Measurements from ENCODE around the gene MAGI3.
"Not testable (repeated sequence)": the region's sequence is repeated elsewhere in the genome, so short reads cannot be mapped to it uniquely, and the experiment has no call there.

Gene MAGI3

DNA sequence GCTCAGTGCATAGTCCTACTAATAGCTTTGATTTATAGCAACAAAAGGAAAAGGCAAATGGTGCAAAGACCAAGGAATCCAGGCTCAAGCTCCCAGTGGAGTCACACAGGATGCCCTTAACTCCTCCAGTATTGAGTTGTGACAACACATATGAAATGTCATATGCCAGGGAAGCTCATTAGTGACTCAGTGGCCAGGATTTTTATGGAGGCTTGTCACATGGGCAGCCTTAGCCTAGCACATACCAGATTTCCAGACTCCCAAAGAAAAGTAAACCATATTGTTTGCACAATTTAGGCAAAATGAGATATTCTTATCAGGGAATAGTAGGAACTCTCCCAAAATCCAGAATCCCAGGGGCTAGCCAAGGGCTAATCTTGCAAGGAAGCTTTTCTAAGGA, 129.2 kb downstream of the MAGI3 start:
- DNase-seq = no peak

GRCh38 chr1:113530021-113530420, 139.7 kb downstream of the MAGI3 start:
- no peak for DNase-seq

DNA sequence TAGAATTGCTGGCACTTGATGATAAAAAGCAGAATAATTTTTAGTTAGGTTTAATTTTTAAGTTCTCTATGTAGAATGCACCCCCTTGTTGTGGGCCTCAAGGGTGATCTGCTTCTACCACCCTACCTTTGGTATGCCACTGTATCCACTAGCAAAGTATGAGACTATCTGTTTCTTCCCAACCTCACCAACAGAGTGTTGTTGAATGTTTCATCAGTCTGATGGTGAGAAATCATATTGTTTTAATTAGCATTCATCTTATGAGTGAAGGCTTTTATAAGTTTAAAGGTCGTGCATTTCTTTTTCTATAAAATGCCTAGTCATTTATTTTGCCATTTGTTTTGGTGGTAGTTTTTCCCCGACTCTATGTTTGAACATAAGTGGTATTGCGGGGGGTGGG, 141.0 kb downstream of the MAGI3 start:
- DNase-seq = no peak

DNA sequence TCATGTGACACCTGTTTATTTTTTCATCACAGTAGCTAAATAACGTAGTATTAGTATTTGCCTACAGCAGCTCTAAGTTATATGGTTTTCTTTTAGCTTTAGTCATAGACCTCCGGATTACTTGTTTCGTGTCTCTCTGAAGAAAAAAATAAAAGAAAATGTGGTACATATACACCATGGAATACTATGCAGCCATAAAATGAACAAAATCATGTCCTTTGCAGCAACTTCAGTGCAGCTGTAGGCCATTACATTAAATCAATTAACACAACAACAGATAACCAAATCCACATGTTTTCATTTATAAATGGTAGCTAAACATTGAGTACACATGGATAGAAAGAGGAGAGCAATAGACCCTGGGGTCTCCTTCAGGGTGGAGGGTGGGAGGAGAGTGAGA, 142.7 kb downstream of the MAGI3 start:
- no peak for DNase-seq

- DNase-seq = no peak
Observed at GRCh38 chr1:113534130-113534817, 144.0 kb downstream of the MAGI3 start.

GRCh38 chr1:113534875-113535274, 144.6 kb downstream of the MAGI3 start:
- no peak for DNase-seq

DNA sequence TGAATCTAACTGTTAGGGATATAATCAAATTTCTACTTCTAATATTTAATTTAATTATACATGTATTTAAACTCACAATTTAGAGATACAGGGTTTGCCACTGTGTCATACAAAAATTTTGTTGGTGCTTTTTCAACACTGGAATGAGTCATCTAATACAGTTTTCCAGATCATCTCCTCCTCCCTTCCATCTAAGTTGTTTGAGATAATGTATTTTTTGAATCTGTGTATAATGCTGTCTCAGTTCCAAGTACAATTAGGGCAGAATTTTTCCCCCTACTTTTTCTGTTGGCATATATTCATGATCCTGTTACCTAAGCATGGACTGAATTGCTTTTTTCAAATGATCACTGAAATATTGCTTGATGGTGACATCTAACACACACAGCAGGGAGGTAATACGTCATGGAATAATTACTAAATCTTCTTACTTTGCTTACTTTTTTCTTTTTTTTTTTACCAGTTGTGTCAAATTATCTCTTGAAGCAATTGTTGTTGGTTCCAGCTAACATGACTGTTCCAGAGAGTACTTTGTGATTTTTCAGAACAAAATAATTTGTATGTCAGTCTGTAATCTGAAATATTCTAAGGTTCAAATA, 146.0 kb downstream of the MAGI3 start:
- no peak for DNase-seq

DNA sequence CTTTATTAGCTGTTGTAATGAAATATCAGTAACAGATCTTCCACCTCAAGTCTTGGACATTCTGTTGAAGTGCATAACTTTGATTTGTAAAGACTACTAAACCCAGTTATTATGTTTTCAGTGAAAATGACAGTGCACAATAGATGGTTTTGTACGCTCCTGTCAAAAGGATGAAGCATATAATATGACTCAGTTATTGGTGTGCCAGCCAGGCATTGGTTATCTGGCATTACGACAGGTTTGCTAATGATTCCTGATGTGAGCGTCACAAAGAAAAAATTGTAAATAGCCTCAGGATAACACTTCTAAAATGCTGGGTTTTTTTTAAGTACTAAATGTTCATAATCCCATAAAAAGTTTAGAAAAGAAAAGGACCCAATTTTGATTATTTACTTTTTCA, 147.9 kb downstream of the MAGI3 start:
- DNase-seq = no peak

DNA sequence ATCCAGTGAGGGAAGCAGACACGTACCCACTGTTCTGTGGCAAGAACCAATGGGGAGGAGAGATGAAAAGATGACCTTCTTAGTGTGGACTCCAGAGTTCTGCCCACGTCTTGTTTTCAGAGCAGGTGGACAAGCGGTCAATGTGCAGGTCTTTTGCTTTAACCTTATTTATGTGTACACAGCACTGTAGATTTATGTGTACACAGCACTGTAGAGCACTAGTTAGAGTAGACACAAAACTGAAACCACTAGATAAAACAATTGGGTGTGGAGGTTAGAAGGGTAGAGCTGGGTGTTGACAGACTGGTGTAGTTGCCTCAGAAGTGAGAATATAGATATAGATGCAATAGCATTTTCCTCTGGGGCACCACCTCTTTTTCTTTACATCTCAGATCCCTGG, 150.0 kb downstream of the MAGI3 start:
- no peak for DNase-seq

DNA sequence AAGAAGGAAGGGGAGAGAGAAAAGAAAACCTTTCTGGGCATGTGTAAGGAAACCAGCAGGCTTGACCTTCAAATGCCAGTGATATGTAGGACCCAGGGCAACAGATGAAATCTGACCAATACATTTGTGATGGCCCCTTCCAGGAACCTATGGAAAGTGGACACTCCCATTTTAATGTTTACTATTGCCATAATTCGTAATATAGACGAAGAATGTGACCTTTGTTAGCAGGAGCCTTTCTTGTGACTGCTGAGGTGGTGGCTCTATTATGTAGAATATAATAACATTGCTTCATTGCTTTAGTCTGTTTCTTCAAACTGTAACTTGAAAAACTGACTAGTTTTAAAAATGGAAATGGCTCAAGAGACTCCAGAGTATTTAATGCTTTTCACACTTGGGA, 150.8 kb downstream of the MAGI3 start:
- DNase-seq = no peak

GRCh38 chr1:113542221-113542701, 151.9 kb downstream of the MAGI3 start:
- DNase-seq = no peak

GRCh38 chr1:113543110-113543509, 152.8 kb downstream of the MAGI3 start:
- no peak for DNase-seq

DNA sequence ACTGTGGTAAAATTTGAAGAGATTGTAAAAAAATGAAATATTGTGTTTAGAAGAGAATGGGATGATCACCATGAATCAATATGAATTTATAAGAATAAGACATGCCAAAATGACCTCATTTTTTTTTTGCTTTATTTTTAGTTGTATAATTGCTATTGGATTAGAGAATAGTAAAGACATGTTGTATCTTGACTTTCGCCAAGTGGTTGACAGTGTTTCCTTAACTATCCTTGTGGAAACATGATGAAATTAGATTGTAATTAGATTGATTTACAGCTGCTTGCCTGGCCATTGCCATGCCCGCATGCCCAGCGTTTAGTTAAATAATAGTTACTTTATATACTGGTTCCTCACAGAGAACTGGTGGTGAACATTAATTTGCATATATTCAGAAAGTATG, 154.9 kb downstream of the MAGI3 start:
- no peak for DNase-seq

DNA sequence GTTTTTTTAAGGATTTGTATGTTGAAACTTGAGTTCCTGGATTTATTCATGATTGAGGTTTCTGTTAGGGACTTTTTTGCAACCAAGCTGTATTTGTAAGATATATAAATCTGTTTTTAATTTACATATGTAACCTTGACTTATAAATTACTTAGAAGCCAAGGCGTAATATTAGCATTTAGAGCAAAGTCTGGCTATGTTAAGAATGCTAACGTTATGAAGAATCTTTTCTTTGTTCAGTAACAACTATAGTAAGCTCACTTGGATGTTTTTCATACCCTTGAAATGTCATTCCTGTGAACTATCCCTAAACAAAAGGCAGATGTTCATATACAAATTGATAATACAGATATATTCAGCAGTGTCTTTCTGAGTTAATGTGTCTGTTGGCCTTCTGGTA, 155.3 kb downstream of the MAGI3 start:
- no peak for DNase-seq

DNA sequence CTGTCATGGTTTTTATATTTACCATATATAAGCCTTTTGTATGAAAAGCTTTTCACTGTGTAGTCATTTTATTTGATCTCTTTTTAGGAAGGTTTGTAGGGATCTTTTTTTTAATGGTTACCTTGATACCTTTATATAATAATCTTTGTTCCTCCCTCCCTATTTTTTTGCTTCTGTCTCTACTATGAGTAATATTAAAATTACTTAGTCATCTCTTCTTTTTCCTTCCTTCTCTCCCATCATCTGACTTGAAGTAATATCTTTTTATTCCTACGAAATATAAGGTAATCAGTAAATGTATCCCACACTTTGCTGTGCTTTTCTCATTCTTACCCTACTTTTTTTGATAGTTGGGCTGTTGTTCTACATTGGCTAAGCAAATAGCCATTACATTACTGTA, 161.4 kb downstream of the MAGI3 start:
- DNase-seq = no peak

- DNase-seq = no peak
Observed at GRCh38 chr1:113552244-113552643, 161.9 kb downstream of the MAGI3 start.

- DNase-seq = no peak
Observed at GRCh38 chr1:113557187-113557586, 166.9 kb downstream of the MAGI3 start.

GRCh38 chr1:113565621-113566020, 175.3 kb downstream of the MAGI3 start:
- no peak for DNase-seq

DNA sequence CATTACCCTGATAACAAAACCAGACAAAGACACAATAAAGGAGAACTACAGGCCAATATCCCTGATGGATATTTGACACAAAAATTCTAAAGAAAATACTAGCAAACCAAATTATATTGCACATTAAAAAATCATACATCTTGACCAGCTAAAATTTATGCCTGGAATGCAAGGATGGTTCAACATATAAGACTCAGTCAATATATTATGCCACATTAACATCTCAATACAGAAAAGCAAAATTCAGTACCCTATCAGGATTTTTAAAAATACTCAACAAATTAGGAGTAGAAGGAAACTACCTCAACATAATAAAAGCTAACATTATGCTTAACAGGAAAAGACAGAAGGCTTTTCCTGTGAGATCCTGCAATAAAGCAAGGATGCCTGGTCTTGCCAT, 177.1 kb downstream of the MAGI3 start:
- no peak for DNase-seq

DNA sequence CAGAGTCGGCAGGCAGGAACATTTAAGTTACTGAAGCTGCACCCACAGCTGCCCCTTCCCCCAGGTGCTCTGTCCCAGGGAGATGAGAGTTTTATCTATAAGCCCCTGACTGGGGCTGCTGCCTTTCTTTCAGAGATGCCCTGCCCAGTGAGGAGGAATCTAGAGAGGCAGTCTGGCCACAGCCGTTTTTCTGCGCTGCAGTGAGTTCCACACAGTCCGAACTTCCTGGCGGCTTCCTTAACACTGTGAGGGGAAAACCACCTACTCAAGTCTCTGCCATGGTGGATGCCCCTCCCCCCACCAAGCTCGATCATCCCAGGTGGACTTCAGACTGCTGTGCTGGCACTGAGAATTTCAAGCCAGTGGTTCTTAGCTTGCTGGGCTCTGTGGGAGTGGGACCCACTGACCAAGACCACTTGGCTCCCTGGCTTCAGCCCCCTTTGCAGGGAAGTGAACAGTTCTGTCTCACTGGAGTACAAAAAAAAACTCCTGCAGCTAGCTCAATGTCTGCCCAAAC, 185.5 kb downstream of the MAGI3 start:
- DNase-seq = not testable (repeated sequence)

DNA sequence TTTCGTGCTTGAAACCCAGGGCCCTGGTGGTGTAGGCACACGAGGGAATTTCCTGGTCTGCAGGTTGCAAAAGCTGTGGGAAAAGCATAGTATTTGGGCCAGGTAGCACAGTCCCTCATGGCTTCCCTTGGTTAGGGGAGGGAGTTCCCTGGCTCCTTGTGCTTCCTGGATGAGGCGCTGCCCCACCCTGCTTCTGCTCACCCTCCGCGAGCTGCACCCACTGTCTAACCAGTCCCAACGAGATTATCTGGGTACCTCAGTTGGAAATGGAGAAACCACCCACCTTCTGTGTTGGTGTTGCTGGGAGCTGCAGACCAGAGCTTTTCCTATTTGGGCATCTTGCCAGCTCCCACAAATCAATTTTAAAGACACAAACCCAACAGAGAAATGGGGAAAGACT, 186.0 kb downstream of the MAGI3 start:
- no peak for DNase-seq

GRCh38 chr1:113579256-113580018, 189.1 kb downstream of the MAGI3 start:
- DNase-seq = no peak

DNA sequence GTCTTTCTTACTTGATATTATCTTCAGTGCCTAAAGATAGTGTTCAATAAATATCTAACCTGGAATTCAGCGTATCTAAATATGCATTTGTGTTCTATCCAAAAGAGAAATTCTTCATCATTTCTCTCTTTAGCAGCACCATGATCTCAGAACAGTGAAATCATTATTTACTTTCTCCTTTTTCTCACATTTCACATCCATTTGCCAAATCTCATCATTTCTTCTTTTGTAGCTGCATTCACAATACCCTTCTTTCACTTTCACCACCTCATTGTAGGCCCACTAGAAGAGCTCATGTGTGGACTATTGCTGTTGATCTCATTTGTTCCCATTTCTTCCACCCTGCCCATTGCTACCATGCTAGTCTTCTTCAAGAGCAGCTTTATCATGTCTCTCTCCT, 191.0 kb downstream of the MAGI3 start:
- no peak for DNase-seq

DNA sequence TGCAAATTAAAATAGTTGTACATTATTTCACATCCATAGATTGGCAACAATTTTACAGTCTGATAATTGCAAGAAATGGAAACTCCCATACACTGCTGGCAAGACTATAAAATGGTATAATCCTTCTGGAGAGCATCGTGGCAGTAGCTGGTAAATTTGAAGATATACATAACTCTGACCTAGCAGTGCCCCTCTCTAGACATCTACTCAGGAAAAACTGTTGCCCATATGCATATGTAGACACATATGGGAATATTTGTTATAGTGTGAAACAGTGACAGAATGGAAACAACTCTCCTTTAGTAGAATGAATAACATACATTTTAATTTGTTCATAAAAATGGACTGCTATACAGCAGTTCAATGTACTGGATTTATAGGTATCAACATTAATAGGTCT, 191.8 kb downstream of the MAGI3 start:
- DNase-seq = no peak

All from stimulated activated CD4-positive, alpha-beta T cell treated with anti-CD3 and anti-CD28 coated beads, Interleukin-12 subunit alpha, Interleukin-12 subunit beta, amount 100 ng/mL, for 4 hours (primary cell).